Measurements from ENCODE around the gene FKBP15. TPM values are rescaled to one million over a fixed set of nuclear protein-coding genes. Genes with fewer than 3 reads are reported as not detected.

Gene FKBP15
- total RNA-seq, 4 donors from 2014 or later = 27.7 to 33.3 (median 30.3) TPM

- intact Hi-C loops (cut with DNase I; ENCODE audit: low total_unique reads) = no loop called here
- 66 to 74% methylated on average over 3 of the region's 3 CpGs for WGBS, 2 donors
- no peak overlapping the region for H3K4me3 ChIP-seq (ENCODE audit: low read depth, poor library complexity, severe bottlenecking)
Observed at GRCh38 chr9:113219186-113219936, 1.7 kb downstream of the FKBP15 start.

GRCh38 chr9:113216406-113216805, 4.7 kb downstream of the FKBP15 start:
- WGBS, 2 donors = 86 to 89% methylated on average over 3 of the region's 3 CpGs
- DNase-seq (ENCODE audit: low spot score in 2 of 2) = no peak
- intact Hi-C loops (cut with DNase I; ENCODE audit: low total_unique reads) = no loop called here
- no peak overlapping the region for H3K4me3 ChIP-seq (ENCODE audit: low read depth, poor library complexity, severe bottlenecking)
- TF ChIP-seq POLR2A (IDR thresholded peaks at IDR 0.05) = no peak
- TF ChIP-seq CTCF (IDR thresholded peaks at IDR 0.05) = no peak

More at GRCh38 chr9:113219186-113219936, 1.7 kb downstream of the FKBP15 start:
- DNase-seq (ENCODE audit: low spot score in 2 of 2) = no peak
- no peak for TF ChIP-seq CTCF (IDR thresholded peaks at IDR 0.05)
- no peak for TF ChIP-seq POLR2A (IDR thresholded peaks at IDR 0.05)

DNA sequence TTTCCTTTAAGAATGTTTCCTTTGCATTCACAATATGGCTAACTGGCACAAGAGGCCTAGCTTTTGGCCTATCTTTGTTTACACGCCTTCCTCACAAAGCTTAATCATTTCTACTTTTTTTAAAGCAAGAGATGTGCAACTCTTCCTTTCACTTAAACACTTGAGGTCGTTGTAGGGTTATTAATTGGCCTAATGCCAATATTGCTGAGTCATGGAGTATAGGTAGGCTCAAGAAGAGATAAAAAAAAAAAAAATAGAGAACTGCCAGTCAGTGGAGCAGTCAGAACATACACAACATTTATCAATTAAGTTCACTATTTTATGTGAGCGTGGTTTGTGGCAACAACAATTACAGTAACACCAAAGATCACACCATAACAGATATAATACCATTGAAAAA, 5.9 kb downstream of the FKBP15 start:
- DNase-seq (ENCODE audit: low spot score in 2 of 2) = no peak
- WGBS, 2 donors = 64 to 72% methylated on average over 3 of the region's 3 CpGs

GRCh38 chr9:113210815-113211214, 10.3 kb downstream of the FKBP15 start:
- H3K4me3 ChIP-seq (ENCODE audit: low read depth, poor library complexity, severe bottlenecking) = no peak overlapping the region
- TF ChIP-seq POLR2A (IDR thresholded peaks at IDR 0.05) (no peak), CTCF (IDR thresholded peaks at IDR 0.05) (no peak)
- peak in 1 of 2 donors; percentile 18 for DNase-seq (ENCODE audit: low spot score in 2 of 2)
- intact Hi-C loops (cut with DNase I; ENCODE audit: low total_unique reads) = no loop called here
- 91 to 94% methylated on average over 10 of the region's 10 CpGs for WGBS, 2 donors

More for the DNA sequence above, 5.9 kb downstream of the FKBP15 start:
- no peak for TF ChIP-seq CTCF (IDR thresholded peaks at IDR 0.05)
- no peak for TF ChIP-seq POLR2A (IDR thresholded peaks at IDR 0.05)
- no peak overlapping the region for H3K4me3 ChIP-seq (ENCODE audit: low read depth, poor library complexity, severe bottlenecking)
- intact Hi-C loops (cut with DNase I; ENCODE audit: low total_unique reads) = no loop called here

DNA sequence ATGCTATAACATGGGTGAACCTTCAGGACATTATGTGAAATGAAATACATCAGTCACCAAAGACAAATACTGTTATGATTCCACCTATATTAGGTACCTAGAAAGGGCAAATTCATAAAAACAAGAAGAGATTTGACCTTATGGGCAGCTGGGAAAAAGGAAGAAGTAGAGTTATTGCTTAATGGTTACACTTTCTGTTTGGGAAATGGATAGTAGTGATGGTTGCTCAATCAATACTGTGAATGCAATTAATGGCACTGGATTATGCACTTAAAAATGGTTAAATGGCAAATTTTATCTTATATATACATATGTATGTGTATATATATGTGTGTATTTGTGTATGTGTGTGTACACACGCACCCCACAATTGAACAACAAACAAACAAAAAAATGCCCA, 15.2 kb downstream of the FKBP15 start:
- TF ChIP-seq CTCF (IDR thresholded peaks at IDR 0.05) (no peak), POLR2A (IDR thresholded peaks at IDR 0.05) (no peak)
- 89 to 95% methylated on average over 1 of the region's 1 CpG for WGBS, 2 donors

GRCh38 chr9:113205432-113205831, 15.6 kb downstream of the FKBP15 start:
- 85 to 86% methylated on average over 2 of the region's 2 CpGs for WGBS, 2 donors
- no peak overlapping the region for H3K4me3 ChIP-seq (ENCODE audit: low read depth, poor library complexity, severe bottlenecking)
- DNase-seq (ENCODE audit: low spot score in 2 of 2) = no peak
- intact Hi-C loops (cut with DNase I; ENCODE audit: low total_unique reads) = no loop called here
- no peak for TF ChIP-seq CTCF (IDR thresholded peaks at IDR 0.05)
- TF ChIP-seq POLR2A (IDR thresholded peaks at IDR 0.05) = no peak

More for the DNA sequence above, 15.2 kb downstream of the FKBP15 start:
- DNase-seq (ENCODE audit: low spot score in 2 of 2) = no peak
- no peak overlapping the region for H3K4me3 ChIP-seq (ENCODE audit: low read depth, poor library complexity, severe bottlenecking)
- intact Hi-C loops (cut with DNase I; ENCODE audit: low total_unique reads) = no loop called here
